KG1 (cell line): ENCODE measurements around the gene MSANTD2.

Source experiments
- DNase-seq: peaks from one replicate; lab custom pipeline; 2025; lab: John Stamatoyannopoulos, UW

MSANTD2 gene

GRCh38 chr11:124732230-124732629 is 68.0 kb downstream of the MSANTD2 start:
- peak; percentile 40 for DNase-seq

GRCh38 chr11:124729571-124729970 is 70.6 kb downstream of the MSANTD2 start:
- no peak for DNase-seq

DNA sequence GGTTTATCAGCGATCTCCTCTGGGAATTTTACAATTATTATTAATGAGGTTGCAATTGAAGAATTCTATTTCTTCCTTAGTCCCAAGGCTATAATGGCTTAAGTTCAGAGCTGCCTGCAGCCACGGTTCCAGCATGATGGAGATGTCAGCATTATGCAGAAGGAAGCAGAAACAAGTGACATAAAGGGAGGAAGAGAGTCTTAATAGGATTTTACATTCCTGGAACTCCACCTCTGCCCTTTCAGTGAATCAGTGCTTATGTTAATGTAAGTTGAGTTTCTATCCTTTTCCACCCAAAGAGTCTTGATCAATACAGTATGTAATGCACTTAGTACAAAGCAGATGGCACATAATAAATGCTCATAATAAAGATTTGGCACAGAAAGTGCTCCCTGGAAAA is 72.1 kb downstream of the MSANTD2 start:
- DNase-seq, result no peak

GRCh38 chr11:124727474-124727873 is 72.7 kb downstream of the MSANTD2 start:
- DNase-seq, result no peak

DNA sequence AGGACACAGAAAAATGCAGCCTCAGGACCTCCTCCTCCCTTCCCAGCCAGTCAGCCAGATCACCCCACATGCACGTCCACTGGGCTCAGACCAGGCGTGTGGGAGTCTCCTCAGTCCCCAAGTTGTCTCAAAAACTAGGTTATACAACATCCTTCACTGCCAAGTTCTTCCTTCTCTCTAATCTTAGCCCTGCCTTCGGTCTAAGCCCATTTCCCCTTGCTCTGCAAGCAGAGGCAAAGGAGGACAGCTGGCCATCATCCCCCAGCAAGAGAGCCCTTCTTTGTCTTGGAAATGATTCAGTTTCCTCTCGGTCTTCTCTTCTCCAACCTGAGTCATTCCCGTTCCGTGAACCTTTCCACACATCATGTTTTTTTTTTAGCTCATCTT is 74.5 kb downstream of the MSANTD2 start:
- DNase-seq, result peak; percentile 52

GRCh38 chr11:124724979-124725718 is 75.1 kb downstream of the MSANTD2 start:
- DNase-seq, result no peak

GRCh38 chr11:124722176-124722575 is 78.0 kb downstream of the MSANTD2 start:
- no peak for DNase-seq

DNA sequence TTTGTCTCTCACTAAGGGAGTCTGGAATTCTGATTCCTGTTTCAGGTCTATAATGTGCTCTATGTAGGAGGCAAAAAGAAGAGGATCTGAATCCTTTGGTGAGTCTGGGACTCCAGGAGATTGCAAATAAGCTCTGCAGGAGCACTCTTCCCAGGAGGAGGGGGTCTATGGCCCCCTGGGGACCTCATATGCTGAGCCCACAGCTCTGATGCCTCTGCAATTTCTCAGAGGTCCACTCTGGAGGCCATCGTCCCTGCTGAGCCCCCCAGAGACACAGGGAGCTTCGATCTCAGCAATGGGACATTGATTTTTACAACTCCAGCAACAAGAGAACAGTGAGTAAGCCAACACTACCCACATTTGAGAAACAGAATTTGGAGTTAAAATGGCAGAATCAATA is 80.7 kb downstream of the MSANTD2 start:
- DNase-seq, result no peak

DNA sequence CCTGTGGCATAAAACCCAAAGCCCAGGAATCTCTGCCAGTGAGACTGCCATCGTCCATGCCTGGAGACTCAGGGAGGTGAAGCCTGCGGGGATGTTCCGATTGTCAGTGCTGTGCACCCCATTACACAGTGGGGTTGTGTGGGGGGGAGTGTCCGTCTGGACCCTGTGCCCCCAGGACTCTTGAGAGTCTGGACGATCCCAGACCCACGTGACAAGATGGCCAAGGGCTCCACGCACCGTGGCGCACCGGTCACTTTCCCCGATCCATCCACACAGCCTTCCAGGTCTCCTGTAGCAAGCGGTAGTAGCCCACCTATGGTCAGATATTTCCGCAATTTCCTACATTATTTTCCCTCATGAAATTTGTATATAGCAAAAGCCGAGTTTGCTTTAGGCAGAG is 81.4 kb downstream of the MSANTD2 start:
- no peak for DNase-seq

DNA sequence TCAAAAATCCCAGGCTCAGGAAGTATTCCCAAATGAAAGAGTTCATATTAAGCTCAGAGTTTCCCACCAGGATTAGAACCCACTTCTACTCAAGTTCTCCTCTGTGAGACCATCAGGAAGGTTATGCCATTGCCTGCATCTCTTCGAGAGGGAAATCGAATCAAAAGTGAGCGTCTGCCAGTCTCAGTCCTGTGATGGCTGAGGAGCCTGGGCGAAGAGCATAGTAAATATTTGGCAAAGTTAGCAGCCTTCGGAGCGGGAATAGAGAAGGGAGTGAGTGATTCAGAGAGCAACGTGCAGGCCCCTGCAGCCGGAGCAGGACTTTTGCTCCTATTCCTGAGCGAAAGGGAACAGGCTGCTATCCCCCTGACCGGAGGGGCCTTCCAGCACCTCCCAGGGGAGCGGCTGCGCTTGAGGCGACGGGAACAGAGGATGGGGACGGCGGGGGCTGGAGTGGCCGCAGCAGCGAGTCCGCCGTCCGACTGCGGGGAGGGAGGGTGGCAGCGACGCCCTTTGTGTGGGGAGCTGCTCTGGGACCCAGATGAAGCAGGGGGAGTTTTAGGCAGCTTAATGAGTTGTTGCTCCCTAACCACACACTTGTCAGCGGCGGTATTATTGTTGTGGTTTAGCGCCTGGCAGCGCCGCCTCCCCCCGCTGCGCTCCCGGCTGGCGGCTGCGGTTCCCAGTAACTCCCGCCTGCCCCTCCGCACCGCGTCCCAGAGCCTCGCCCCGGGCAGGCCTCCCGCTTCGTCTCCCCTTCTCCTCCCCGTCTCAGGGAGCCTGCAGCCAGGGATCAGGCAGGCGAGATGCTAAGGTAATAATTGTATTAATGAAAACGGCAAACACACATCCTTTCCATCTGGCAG is 82.2 kb downstream of the MSANTD2 start:
- DNase-seq, result no peak

DNA sequence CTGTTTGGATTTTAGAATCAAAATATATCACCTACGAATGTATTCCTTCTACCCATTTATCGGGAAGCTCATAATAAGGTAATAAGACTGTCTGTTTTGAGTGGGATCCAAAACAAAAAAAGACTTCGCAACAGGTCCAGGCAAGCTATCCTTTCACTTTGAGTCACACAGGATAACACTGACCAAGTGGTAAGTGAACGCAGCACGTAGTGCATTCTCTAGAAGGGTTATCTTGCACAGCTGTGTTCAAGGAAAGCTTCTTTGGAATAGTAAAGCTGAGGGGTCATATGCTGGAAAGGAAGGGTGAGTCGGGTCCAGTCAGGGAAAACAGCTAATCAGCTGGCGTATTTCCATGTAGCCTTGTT is 82.8 kb downstream of the MSANTD2 start:
- no peak for DNase-seq

- no peak for DNase-seq
These were observed 83.6 kb downstream of the MSANTD2 start for GRCh38 chr11:124716591-124716990.
